ENCODE data around the gene FOXL3. TPM values are rescaled to one million over a fixed set of nuclear protein-coding genes. Genes with fewer than 3 reads are reported as not detected.

Gene FOXL3
- total RNA-seq, 1 experiment from 2014 or later: not detected

DNA sequence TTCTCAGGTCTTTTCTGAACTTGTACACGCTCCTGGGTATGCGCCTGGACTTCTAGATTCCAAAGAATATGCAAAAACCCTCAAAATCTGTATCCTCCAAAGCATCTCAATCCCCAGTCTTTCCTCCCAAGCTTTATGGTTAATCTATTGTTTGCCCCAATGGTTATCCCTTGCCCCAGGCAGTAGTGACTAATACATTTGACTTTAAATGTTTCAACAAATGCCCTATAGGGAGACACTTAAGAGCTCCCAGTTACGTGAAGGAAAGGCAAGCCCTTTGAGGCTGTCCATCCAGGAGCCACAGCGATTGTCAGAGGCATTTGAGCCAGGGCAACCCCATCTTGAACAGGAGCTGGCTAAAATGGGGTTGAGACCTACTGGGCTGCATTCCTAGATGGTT lies 12.7 kb upstream of the FOXL3 start:
- BruUV-seq (replicated peaks): no TSS peak

DNA sequence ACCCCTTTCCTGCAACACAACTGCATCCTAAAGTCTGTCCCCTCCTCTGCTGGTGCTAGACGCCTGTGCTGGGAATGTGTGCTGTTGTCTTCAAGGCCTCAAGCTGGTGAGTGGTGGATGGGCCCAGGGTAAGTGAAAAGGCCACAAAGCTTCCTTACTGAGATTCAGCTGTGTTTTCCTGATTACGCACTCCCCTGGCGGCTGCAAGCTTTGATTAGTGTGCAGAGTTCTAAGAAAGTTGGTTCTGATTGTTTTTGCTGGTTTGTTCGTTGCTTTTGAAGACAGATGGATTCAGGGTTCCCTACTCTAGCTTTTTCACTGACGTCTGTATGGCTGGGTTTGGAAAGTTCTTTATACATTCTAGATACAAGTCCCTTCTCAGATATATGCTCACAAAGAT lies 11.9 kb upstream of the FOXL3 start:
- Mint-ChIP-seq H3K36me3 (ENCODE audit: insufficient read depth, unreplicated experiment) (no peaks in the 10 kb centered on the region), H3K4me1 (ENCODE audit: low read depth, unreplicated experiment) (no peaks in the 10 kb centered on the region), H3K4me3 (ENCODE audit: low read depth, unreplicated experiment) (no peak overlapping the region), H3K27me3 (ENCODE audit: unreplicated experiment) (peaks cover 89% of the 10 kb centered on the region), H3K27ac (ENCODE audit: unreplicated experiment) (no peak overlapping the region), H3K9me3 (ENCODE audit: low read depth, unreplicated experiment) (peaks cover 16% of the 10 kb centered on the region)
- intact Hi-C loops (cut with micrococcal nuclease; ENCODE audit: unreplicated experiment): loop anchor here (5.0 kb wide), 1 partner anchor 879 kb away; no protein-coding TSS in a partner anchor
- no peak for DNase-seq
- CTCF ChIA-PET: no interaction called here
- TF ChIP-seq, protein P1, sequence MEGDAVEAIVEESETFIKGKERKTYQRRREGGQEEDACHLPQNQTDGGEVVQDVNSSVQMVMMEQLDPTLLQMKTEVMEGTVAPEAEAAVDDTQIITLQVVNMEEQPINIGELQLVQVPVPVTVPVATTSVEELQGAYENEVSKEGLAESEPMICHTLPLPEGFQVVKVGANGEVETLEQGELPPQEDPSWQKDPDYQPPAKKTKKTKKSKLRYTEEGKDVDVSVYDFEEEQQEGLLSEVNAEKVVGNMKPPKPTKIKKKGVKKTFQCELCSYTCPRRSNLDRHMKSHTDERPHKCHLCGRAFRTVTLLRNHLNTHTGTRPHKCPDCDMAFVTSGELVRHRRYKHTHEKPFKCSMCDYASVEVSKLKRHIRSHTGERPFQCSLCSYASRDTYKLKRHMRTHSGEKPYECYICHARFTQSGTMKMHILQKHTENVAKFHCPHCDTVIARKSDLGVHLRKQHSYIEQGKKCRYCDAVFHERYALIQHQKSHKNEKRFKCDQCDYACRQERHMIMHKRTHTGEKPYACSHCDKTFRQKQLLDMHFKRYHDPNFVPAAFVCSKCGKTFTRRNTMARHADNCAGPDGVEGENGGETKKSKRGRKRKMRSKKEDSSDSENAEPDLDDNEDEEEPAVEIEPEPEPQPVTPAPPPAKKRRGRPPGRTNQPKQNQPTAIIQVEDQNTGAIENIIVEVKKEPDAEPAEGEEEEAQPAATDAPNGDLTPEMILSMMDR (IDR thresholded peaks at IDR 0.05; ENCODE audit: unreplicated experiment): no peak
- no TSS peak for BruUV-seq (replicated peaks)

More for the DNA sequence above, 12.7 kb upstream of the FOXL3 start:
- Mint-ChIP-seq H3K27ac (ENCODE audit: unreplicated experiment) (no peak overlapping the region), H3K36me3 (ENCODE audit: insufficient read depth, unreplicated experiment) (no peaks in the 10 kb centered on the region), H3K27me3 (ENCODE audit: unreplicated experiment) (peaks cover 88% of the 10 kb centered on the region), H3K4me3 (ENCODE audit: low read depth, unreplicated experiment) (no peak overlapping the region), H3K4me1 (ENCODE audit: low read depth, unreplicated experiment) (no peaks in the 10 kb centered on the region), H3K9me3 (ENCODE audit: low read depth, unreplicated experiment) (peaks cover 16% of the 10 kb centered on the region)
- no peak for DNase-seq
- TF ChIP-seq, protein P1 (IDR thresholded peaks at IDR 0.05; ENCODE audit: unreplicated experiment): no peak
- intact Hi-C loops (cut with micrococcal nuclease; ENCODE audit: unreplicated experiment): loop anchor here (5.0 kb wide), 1 partner anchor 880 kb away; no protein-coding TSS in a partner anchor
- CTCF ChIA-PET: no interaction called here

DNA sequence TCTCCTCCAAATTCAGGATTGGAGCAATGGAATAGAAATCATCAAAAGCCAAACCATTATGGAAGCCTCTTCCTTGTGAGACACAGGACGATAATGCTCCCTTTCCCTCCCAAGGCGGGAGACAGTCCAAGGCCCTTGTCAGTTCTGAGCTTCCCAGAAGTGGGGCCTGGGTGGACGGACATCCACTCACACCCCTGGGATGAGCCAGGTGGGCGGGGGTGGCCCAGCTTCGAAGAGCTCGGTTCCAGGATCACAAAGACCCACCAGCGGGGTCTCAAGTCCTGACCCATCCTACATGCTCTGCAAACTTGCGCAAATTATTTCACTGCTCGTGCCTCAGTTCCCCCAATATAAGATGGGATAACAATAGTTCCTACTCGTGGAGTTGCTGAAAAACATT lies 10.1 kb upstream of the FOXL3 start:
- CTCF ChIA-PET: no interaction called here
- no peaks in the 10 kb centered on the region for H3K36me3 Mint-ChIP-seq (ENCODE audit: insufficient read depth, unreplicated experiment)
- no TSS peak for BruUV-seq (replicated peaks)

DNA sequence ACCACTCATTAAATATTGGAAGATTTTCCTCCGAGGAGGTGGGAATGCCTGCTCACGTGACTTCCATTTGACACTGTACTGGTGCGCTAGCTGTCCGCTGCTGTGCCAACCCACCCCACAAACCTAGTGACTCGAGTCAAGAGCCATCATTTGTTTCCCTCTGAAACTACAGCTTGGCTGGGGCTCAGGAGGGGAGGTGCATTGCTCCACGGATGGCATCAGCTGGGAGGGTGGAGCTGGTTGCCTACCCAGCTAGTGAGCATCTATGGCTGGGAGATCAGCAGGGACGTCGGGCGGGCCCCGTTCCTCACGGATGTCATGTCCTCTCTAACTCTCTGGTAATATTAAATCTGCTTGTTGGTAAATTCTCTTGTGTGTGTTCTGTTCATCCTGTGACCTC lies 9.5 kb upstream of the FOXL3 start:
- no TSS peak for BruUV-seq (replicated peaks)
- H3K4me3 Mint-ChIP-seq (ENCODE audit: low read depth, unreplicated experiment): no peak overlapping the region
- H3K9me3 Mint-ChIP-seq (ENCODE audit: low read depth, unreplicated experiment): peaks cover 8% of the 10 kb centered on the region
- no peak overlapping the region for H3K27ac Mint-ChIP-seq (ENCODE audit: unreplicated experiment)
- H3K4me1 Mint-ChIP-seq (ENCODE audit: low read depth, unreplicated experiment): peaks cover 12% of the 10 kb centered on the region
- DNase-seq: no peak
- TF ChIP-seq, protein P1 (IDR thresholded peaks at IDR 0.05; ENCODE audit: unreplicated experiment): no peak
- CTCF ChIA-PET: no interaction called here
- no peaks in the 10 kb centered on the region for H3K36me3 Mint-ChIP-seq (ENCODE audit: insufficient read depth, unreplicated experiment)
- peaks cover 89% of the 10 kb centered on the region for H3K27me3 Mint-ChIP-seq (ENCODE audit: unreplicated experiment)
- intact Hi-C loops (cut with micrococcal nuclease; ENCODE audit: unreplicated experiment): no loop called here

More for the DNA sequence above, 10.1 kb upstream of the FOXL3 start:
- no peak for DNase-seq
- H3K27ac Mint-ChIP-seq (ENCODE audit: unreplicated experiment): no peak overlapping the region
- TF ChIP-seq, protein P1 (IDR thresholded peaks at IDR 0.05; ENCODE audit: unreplicated experiment): no peak
- peaks cover 8% of the 10 kb centered on the region for H3K9me3 Mint-ChIP-seq (ENCODE audit: low read depth, unreplicated experiment)
- intact Hi-C loops (cut with micrococcal nuclease; ENCODE audit: unreplicated experiment): loop anchor here (5.0 kb wide), 1 partner anchor 877 kb away; no protein-coding TSS in a partner anchor
- peaks cover 5% of the 10 kb centered on the region for H3K4me1 Mint-ChIP-seq (ENCODE audit: low read depth, unreplicated experiment)
- no peak overlapping the region for H3K4me3 Mint-ChIP-seq (ENCODE audit: low read depth, unreplicated experiment)
- H3K27me3 Mint-ChIP-seq (ENCODE audit: unreplicated experiment): peaks cover 89% of the 10 kb centered on the region

Data from Calu3 (cell line).